ENCODE data around the gene KPNB1. TPM values are rescaled to one million over a fixed set of nuclear protein-coding genes. Genes with fewer than 3 reads are reported as not detected.
"Not testable (repeated sequence)": the region's sequence is repeated elsewhere in the genome, so short reads cannot be mapped to it uniquely, and the experiment has no call there.

Gene KPNB1
- total RNA-seq, 1 donor from 2014 or later: 491 TPM

- Histone ChIP-seq H3K27ac (ENCODE audit: low read depth, low read length) (no peak overlapping the region), H3K9me3 (ENCODE audit: insufficient read depth, low read depth, low read length) (no peaks in the 10 kb centered on the region), H2AFZ (ENCODE audit: low read depth, low read length) (no peak overlapping the region), H4K20me1 (ENCODE audit: insufficient read depth, low read length) (peaks cover 84% of the 10 kb centered on the region), H3K27me3 (ENCODE audit: insufficient read depth, low read length) (no peaks in the 10 kb centered on the region), H3K4me2 (ENCODE audit: low read length) (no peak overlapping the region), H3K36me3 (ENCODE audit: insufficient read depth, low read length) (peaks cover 83% of the 10 kb centered on the region), H3K79me2 (ENCODE audit: insufficient read depth, low read length) (peaks cover 32% of the 10 kb centered on the region), H3K9ac (ENCODE audit: low read length) (no peak overlapping the region), H3K4me3 (ENCODE audit: insufficient read depth, low read depth, low read length) (no peak overlapping the region), H3K4me1 (ENCODE audit: insufficient read depth, low read length) (no peaks in the 10 kb centered on the region)
- TF ChIP-seq EZH2 (IDR thresholded peaks at IDR 0.05; ENCODE audit: insufficient read depth, low read length) (no peak), CTCF (IDR thresholded peaks at IDR 0.05; ENCODE audit: insufficient read depth, low read depth, low read length) (no peak)
- no peak for FAIRE-seq
- no peak overlapping the region for H3K4me3 Mint-ChIP-seq (ENCODE audit: unreplicated experiment)
- H3K9me3 Mint-ChIP-seq (ENCODE audit: unreplicated experiment): no peaks in the 10 kb centered on the region
- H3K36me3 Mint-ChIP-seq (ENCODE audit: low read depth, unreplicated experiment): peaks cover 26% of the 10 kb centered on the region
- H3K4me1 Mint-ChIP-seq (ENCODE audit: low read depth, unreplicated experiment): peaks cover 6% of the 10 kb centered on the region
- H3K27me3 Mint-ChIP-seq (ENCODE audit: low read depth, unreplicated experiment): no peaks in the 10 kb centered on the region
- no peak overlapping the region for H3K27ac Mint-ChIP-seq (ENCODE audit: unreplicated experiment)
- DNase-seq (ENCODE audit: low read depth): no peak
These were observed 26.9 kb downstream of the KPNB1 start for GRCh38 chr17:47676510-47677165.

- H3K9ac ChIP-seq (ENCODE audit: low read length): no peak overlapping the region
- peaks cover 83% of the 10 kb centered on the region for H4K20me1 ChIP-seq (ENCODE audit: insufficient read depth, low read length)
- Mint-ChIP-seq H3K4me1 (ENCODE audit: low read depth, unreplicated experiment) (peaks cover 6% of the 10 kb centered on the region), H3K4me3 (ENCODE audit: unreplicated experiment) (no peak overlapping the region), H3K9me3 (ENCODE audit: unreplicated experiment) (no peaks in the 10 kb centered on the region), H3K27ac (ENCODE audit: unreplicated experiment) (no peak overlapping the region), H3K36me3 (ENCODE audit: low read depth, unreplicated experiment) (peaks cover 28% of the 10 kb centered on the region), H3K27me3 (ENCODE audit: low read depth, unreplicated experiment) (no peaks in the 10 kb centered on the region)
- no peak for DNase-seq (ENCODE audit: low read depth)
- H3K27ac ChIP-seq (ENCODE audit: low read depth, low read length): no peak overlapping the region
- no peak for TF ChIP-seq CTCF (IDR thresholded peaks at IDR 0.05; ENCODE audit: insufficient read depth, low read depth, low read length)
- TF ChIP-seq EZH2 (IDR thresholded peaks at IDR 0.05; ENCODE audit: insufficient read depth, low read length): no peak
- H3K4me2 ChIP-seq (ENCODE audit: low read length): no peak overlapping the region
- no peaks in the 10 kb centered on the region for H3K4me1 ChIP-seq (ENCODE audit: insufficient read depth, low read length)
- H2AFZ ChIP-seq (ENCODE audit: low read depth, low read length): no peak overlapping the region
- H3K4me3 ChIP-seq (ENCODE audit: insufficient read depth, low read depth, low read length): no peak overlapping the region
- no peaks in the 10 kb centered on the region for H3K27me3 ChIP-seq (ENCODE audit: insufficient read depth, low read length)
- H3K9me3 ChIP-seq (ENCODE audit: insufficient read depth, low read depth, low read length): no peaks in the 10 kb centered on the region
- H3K36me3 ChIP-seq (ENCODE audit: insufficient read depth, low read length): peaks cover 84% of the 10 kb centered on the region
- H3K79me2 ChIP-seq (ENCODE audit: insufficient read depth, low read length): peaks cover 24% of the 10 kb centered on the region
- no peak for FAIRE-seq
These were observed 28.5 kb downstream of the KPNB1 start for GRCh38 chr17:47678196-47678595.

DNA sequence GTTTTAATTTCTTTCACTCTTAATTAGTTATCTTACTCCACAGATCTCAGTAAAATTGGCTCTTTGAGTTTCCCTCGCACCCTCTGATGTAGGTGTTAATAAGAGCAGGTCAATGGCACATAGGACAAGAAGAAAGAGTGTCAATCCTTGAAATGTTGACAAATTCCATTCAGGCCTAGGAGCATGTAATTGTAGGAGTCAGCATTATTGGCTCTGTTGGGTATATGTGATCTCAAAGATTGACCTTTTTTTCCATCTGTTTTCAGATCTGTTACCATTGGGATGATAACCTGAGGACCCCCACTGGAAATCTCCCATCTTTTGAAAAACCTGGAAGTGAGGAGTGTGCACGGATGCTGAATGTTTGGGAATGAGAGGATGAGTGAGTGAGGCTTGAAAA is 32.4 kb downstream of the KPNB1 start:
- Mint-ChIP-seq H3K27me3 (ENCODE audit: low read depth, unreplicated experiment) (no peaks in the 10 kb centered on the region), H3K4me1 (ENCODE audit: low read depth, unreplicated experiment) (peaks cover 33% of the 10 kb centered on the region), H3K36me3 (ENCODE audit: low read depth, unreplicated experiment) (peaks cover 29% of the 10 kb centered on the region), H3K27ac (ENCODE audit: unreplicated experiment) (no peak overlapping the region), H3K4me3 (ENCODE audit: unreplicated experiment) (no peak overlapping the region), H3K9me3 (ENCODE audit: unreplicated experiment) (no peaks in the 10 kb centered on the region)
- Histone ChIP-seq H2AFZ (ENCODE audit: low read depth, low read length) (no peak overlapping the region), H3K36me3 (ENCODE audit: insufficient read depth, low read length) (peaks cover 69% of the 10 kb centered on the region), H3K79me2 (ENCODE audit: insufficient read depth, low read length) (peaks cover 7% of the 10 kb centered on the region), H3K4me2 (ENCODE audit: low read length) (no peak overlapping the region), H3K9me3 (ENCODE audit: insufficient read depth, low read depth, low read length) (no peaks in the 10 kb centered on the region), H4K20me1 (ENCODE audit: insufficient read depth, low read length) (peaks cover 78% of the 10 kb centered on the region), H3K27me3 (ENCODE audit: insufficient read depth, low read length) (no peaks in the 10 kb centered on the region), H3K4me3 (ENCODE audit: insufficient read depth, low read depth, low read length) (no peak overlapping the region), H3K27ac (ENCODE audit: low read depth, low read length) (no peak overlapping the region), H3K9ac (ENCODE audit: low read length) (no peak overlapping the region), H3K4me1 (ENCODE audit: insufficient read depth, low read length) (peaks cover 17% of the 10 kb centered on the region)
- DNase-seq (ENCODE audit: low read depth) (no peak), FAIRE-seq (no peak)
- TF ChIP-seq CTCF (IDR thresholded peaks at IDR 0.05; ENCODE audit: insufficient read depth, low read depth, low read length): no peak

- H2AFZ ChIP-seq (ENCODE audit: low read depth, low read length); H3K4me2 ChIP-seq (ENCODE audit: low read length); H3K79me2 ChIP-seq (ENCODE audit: insufficient read depth, low read length); H3K9me3 Mint-ChIP-seq (ENCODE audit: unreplicated experiment); H3K4me3 Mint-ChIP-seq (ENCODE audit: unreplicated experiment); DNase-seq (ENCODE audit: low read depth); H3K27me3 ChIP-seq (ENCODE audit: insufficient read depth, low read length); H3K27ac ChIP-seq (ENCODE audit: low read depth, low read length); H3K9me3 ChIP-seq (ENCODE audit: insufficient read depth, low read depth, low read length); FAIRE-seq; H3K27ac Mint-ChIP-seq (ENCODE audit: unreplicated experiment); H3K4me3 ChIP-seq (ENCODE audit: insufficient read depth, low read depth, low read length); H3K9ac ChIP-seq (ENCODE audit: low read length); H3K27me3 Mint-ChIP-seq (ENCODE audit: low read depth, unreplicated experiment): not testable (repeated sequence)
- peaks cover 39% of the 10 kb centered on the region for H3K4me1 Mint-ChIP-seq (ENCODE audit: low read depth, unreplicated experiment)
- Histone ChIP-seq H4K20me1 (ENCODE audit: insufficient read depth, low read length) (peaks cover 80% of the 10 kb centered on the region), H3K4me1 (ENCODE audit: insufficient read depth, low read length) (peaks cover 19% of the 10 kb centered on the region), H3K36me3 (ENCODE audit: insufficient read depth, low read length) (peaks cover 65% of the 10 kb centered on the region)
- peaks cover 25% of the 10 kb centered on the region for H3K36me3 Mint-ChIP-seq (ENCODE audit: low read depth, unreplicated experiment)
These were observed 33.0 kb downstream of the KPNB1 start for GRCh38 chr17:47682727-47683126.
